HG03196 (cell line): Measurements from ENCODE around the gene LTN1.
"Not testable (repeated sequence)": the region's sequence is repeated elsewhere in the genome, so short reads cannot be mapped to it uniquely, and the experiment has no call there.

Experiments used
- ATAC-seq: cut with Tn5 transposase; IDR thresholded peaks from one replicate; pipeline ENCODE4 v1.9.1; 2021; ENCODE audit not compliant: unreplicated experiment

Gene LTN1

DNA sequence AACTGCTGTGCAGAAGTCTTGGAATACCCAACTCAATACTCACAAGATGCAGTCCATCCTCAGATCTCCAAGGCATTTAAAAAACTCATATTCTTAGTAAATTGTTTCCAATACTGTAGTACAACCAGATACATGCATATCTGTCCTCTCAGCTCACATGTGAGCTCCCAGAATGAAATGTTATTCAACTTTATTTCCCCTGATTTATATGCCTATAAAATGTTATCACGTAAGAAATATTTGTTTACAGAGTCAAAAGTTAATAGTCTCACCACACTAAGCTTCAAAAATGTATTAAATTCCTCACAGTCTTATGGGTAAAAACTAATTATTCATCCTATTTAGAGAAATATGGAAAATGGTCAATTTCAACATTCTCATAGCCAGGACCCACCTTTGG lies 56.6 kb downstream of the LTN1 start:
- no peak for ATAC-seq

- ATAC-seq: no peak
These were observed 60.0 kb downstream of the LTN1 start for GRCh38 chr21:28932717-28933116.

DNA sequence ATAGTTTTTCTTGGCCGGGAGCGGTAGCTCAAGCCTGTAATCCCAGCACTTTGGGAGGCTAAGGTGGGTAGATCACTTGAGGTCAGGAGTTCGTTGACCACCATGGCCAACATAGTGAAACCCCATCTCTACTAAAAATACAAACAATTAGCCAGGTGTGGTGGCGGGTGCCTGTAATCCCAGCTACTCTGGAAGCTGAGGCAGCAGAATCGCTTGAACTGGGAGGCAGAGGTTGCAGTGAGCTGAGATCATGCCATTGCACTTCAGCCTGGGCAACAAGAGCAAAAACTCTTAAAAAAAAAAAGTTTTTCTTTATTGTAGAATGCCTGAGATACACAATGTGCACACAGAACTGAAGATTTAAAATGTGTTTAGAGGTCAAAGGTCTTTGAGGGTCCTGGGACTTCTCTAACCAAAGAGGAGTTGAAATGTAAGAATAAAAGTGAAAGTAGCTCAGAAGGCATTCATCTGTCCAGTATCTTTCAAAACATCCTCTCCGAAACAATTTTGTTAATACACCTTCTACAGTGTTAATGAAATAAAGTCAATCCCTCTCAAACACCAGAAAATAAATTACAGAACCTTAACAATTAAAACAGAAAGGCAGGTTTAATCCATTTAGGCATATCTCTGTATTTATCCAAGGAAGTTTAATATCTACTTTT lies 60.8 kb downstream of the LTN1 start:
- ATAC-seq: not testable (repeated sequence)

- no peak for ATAC-seq
These were observed 63.9 kb downstream of the LTN1 start for GRCh38 chr21:28928578-28929420.

DNA sequence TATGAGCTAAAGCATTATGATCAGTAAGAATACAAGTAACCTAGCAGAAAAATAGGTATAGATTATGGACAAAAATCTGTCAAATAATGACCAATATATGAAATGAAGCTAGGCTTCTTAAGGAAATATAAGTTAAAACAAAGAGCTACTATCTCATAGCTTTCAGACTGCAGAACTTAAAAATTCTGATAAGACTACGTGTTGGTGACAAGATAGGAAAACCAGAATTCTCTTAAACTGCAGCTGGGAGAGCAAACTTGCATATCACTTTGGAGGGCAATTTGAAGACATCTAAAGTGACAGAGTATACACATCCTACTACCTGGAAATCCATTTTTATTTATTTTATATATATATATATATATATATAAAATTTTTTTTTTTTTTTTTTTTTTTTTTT lies 65.5 kb downstream of the LTN1 start:
- ATAC-seq: no peak

- no peak for ATAC-seq
These were observed 69.2 kb downstream of the LTN1 start for GRCh38 chr21:28923439-28923975.

GRCh38 chr21:28922368-28922767 lies 70.3 kb downstream of the LTN1 start:
- ATAC-seq: no peak

DNA sequence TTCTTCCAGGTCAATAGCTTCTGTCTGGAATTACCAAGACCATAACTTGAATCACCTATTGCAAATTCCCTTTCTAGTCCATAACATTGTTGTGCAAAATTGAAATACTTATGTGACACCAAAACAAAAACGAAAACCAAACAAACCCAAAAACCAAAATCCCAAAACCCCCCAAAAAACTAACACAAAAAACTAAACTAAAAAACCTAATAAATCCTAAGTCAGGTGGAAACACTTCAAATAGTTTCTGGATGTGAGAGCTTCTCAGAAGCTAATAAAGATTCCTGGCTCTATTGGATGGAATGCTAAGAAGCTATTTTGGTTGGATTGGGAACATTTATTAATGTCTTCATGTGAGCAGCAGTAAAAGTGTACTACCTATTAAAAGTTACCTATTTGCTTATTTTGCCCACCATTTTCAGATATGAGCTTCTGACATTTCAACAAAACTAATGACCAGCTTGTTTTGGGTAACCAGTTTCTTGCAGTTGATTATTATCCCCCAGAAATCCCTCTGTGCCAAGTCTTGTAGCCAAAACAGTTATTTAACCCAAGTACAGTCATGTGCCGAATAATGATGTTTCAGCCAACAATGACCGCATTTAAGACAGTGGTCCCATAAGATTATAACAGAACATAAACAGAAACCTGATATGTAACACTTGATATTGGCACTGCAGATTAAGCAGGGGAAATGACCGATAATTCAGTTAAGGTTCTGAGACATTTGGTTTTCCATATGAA lies 76.4 kb downstream of the LTN1 start:
- ATAC-seq: no peak

DNA sequence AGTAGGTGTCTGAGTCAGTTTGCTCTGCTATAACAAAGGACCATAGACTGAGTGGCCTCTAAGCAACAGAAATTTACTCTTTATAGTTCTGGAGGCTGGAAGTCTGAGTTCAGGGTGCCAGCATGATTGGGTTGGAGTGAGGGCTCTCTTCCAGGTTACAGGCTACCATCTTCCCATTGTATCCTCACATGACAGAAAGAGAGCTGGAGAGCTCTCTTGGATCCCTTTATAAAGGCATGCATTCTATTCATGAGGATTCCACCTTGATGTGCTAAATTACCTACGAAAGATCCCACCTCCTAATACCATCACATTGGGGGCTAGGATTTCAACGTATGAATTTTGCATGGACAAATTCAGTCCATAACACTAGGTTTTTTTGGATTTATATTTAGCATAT lies 79.6 kb downstream of the LTN1 start:
- ATAC-seq: no peak

DNA sequence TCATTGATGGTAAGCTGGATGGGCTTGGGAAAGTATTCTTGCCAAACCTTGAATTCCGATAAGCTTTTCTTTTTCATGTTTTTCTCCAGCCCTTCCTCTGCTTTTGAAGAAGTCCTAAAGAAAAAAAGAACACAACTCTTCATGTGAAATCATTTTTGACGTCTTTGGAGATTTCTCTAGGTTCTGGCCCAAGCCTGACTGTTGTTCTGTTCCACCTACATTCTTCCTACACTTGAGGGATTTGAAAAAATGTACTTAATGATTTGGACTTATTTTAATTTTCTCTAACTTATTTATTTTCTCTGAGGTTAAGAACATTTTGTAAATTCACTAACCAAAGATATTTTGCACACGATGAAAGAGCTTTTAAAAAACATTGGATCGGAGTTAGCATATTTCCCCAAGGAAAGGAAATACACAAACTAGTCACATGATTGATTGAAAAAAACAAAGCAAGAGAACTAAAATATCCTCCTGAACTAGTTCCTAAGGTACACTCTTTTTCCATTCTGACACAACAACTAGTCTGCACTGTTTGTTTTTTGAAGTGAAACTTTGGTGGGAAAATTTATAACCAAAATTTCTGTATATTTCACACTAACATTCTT lies 82.3 kb downstream of the LTN1 start:
- no peak for ATAC-seq

DNA sequence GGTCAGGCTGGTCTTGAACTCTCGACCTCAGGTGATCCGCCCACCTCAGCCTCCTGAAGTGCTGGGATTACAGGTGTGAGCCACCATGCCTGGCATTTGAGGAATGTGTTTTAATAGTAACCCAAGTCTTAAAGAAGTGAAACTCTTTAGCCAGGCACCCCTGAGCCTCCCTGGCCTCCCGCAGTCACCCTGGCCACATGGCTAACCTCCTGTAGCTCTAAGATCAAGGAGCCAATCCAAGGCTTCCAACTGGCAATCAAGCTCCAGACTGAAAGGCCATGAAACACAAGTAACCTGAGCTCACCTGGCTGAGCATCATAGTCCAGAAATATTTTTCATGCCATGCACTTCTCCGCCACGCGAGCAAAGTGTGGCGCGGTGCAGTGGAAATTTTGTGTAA lies 84.3 kb downstream of the LTN1 start:
- no peak for ATAC-seq

DNA sequence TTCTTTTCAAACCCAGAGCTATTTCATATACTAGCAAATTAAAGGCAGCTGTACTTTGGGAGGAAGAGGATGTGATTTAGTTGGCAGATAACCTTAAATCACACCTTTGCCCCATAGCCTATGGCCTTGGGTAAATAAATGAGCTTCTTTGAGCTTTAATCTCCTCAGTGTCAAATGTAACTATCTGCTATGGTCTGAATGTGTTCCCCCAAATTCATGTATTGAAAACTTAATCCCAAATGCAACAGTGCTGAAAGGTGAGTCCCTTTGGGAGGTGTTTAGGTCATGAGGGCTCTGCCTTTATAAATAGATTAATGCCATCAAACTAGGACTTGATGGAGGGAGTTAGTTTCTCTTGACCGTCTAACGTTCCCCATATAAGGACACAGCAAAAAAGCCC lies 85.8 kb downstream of the LTN1 start:
- ATAC-seq: no peak

DNA sequence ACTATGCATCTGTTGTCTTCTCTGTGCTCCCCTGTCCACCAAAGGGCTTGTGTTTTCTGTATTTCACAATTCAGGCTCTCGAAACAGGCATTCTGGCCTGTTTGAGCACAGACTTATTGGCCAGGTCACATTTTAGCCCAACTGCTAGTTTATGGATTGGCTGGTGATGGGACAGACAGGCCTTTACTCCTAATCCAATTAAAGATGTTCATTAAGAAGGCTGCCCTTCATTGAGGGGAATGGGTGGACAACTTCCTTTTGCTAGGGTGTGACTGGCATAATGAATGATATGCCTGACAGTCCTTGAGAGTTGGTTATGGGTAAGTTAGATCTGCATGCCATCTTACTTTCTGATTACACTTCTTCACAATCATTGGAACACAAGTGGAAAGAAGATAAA lies 86.4 kb downstream of the LTN1 start:
- no peak for ATAC-seq

DNA sequence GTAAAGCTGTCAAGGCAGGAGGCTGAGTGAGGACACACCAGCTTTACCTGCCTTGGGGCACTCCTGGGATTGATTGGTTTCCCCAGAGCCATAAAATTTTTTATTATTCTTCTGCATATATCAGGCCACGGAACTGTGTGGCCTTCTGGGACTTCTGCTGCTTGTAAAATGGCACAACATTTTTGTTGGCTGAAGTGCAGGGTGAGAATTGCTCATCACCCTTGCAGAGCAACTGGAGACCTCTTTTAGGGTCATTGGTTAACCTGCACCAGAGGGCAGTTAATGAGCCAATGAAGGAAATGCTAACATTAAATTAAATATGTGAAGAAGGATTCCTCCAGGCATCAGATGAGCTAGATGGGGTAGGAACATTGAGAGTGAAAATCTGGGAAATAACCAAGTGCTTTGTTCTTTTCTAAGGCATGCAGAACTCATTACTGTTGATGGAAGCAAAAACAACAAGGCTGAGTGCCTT lies 87.7 kb downstream of the LTN1 start:
- ATAC-seq: no peak

GRCh38 chr21:28903448-28903847 lies 89.2 kb downstream of the LTN1 start:
- no peak for ATAC-seq

- ATAC-seq: no peak
These were observed 92.2 kb downstream of the LTN1 start for GRCh38 chr21:28900481-28900880.

DNA sequence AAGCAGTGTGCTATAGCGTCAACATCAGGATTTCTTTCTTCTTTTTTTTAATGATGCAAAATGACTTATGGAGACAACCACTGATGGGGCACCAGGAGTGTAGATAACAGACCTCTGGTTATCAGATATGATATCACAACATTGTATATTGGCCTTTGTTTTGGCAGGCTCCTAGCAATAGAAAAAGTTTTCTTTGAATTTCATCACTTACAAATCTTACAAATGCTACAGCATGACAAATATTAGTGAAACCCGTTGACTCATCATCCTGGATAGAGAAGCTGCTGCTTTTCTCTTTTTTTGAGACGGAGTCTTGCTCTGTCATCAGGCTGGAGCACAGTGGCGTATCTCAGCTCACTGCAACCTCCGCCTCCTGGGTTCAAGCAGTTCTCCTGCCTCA lies 92.9 kb downstream of the LTN1 start:
- no peak for ATAC-seq

DNA sequence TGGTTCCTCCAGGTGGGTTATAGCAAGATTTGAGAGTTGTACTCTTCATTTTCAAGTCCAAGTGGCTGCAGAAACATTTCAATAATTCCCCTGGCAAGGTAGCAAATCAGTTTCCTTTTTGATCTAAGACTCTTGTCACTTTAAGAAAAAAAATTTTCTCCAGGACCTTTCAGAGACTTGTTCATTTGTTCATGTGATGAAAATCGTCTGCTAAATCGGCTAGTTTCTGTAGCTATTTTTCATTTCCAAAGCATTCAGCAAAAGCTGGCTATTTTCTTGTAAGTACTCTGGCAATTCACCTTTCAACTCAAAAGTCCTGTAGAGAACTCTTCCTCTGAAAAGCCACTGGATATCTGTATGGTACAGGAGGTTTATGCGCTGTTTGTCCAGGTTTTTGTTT lies 93.5 kb downstream of the LTN1 start:
- no peak for ATAC-seq

GRCh38 chr21:28893687-28894086 lies 99.0 kb downstream of the LTN1 start:
- no peak for ATAC-seq

DNA sequence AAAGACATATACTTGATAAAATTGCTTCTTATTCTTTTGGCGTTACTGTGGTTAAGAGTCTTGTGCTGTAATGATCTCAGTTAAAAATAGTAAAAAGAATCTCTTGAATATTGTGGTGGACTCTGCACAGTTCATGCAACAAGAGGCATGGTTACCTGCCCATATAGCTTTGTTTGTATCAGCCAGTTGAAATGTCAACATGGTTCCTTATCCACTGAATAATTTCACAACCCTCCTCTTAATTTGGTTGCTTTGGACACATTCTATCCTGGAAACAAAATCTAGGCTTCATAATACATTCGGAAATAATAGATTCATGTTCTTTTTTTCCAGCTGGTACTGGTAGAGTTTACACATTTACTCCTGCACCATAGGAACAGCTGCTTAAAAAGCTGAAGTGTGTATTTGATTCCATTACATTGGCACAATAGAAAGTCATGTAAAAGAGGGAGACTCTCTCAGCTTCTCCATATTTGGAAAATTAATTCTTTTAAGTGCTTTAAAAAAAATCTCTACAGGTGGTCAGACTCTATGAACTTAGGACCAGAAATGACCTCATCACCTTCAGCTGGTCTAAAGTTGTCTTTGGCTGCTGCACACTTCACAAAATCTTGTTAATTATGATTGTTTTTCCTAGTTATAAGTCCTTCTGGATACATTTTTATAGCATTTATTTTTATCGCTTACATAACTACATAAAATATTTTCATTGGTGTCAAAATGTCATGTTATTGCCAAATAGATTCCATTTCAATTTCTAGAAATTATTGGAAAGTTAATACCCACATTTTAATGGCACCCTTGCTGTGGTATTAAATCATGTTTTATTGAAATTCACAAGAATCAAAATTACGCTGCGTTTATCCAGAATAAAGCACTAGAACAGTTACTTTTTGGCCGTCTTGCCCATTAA lies 100.2 kb downstream of the LTN1 start:
- ATAC-seq: no peak
